HCT116 (cell line): ENCODE results near the gene AGGF1. TPM values are rescaled to one million over a fixed set of nuclear protein-coding genes. Genes with fewer than 3 reads are reported as not detected.

ENCODE experiments used
- ATAC-seq: fragments of 200-7000 bp; cut with Tn5 transposase; 2 replicates; pipeline ENCODE4 v1.9.1; 2020; ENCODE audit warnings: mild to moderate bottlenecking, moderate library complexity
- BruUV-seq: library from RNA; stranded (reverse); fragments of 400-500 nt; replicated peaks from 2 replicates; lab custom pipeline; 2021; lab: Mats Ljungman, UMichigan
- CTCF ChIA-PET: fragments of 300-600 bp; sonication (Branson Sonifier 250); formaldehyde crosslinking; loops from one replicate; lab custom pipeline; 2021; ENCODE audit warnings: antibody characterized with exemption; lab: Charles Lee
- POLR2A ChIA-PET: fragments of 300-600, 350-600 bp; sonication (Branson Sonifier 250); formaldehyde crosslinking; loops from one replicate; lab custom pipeline; 2021; ENCODE audit warnings: antibody characterized with exemption; lab: Charles Lee
- RAD21 ChIA-PET, 2 experiments: fragments of 300-600 bp; sonication (Branson Sonifier 250); formaldehyde crosslinking; loops; one replicate each; lab custom pipeline; 2023; ENCODE audit warnings: low total read pairs in 2 of 2; ENCODE audit not compliant: uncharacterized antibody in 2 of 2, unreplicated experiment in 2 of 2, low non-redundant PET in 1 of 2; lab: Charles Lee
- DNase-seq: peaks from one replicate; pipeline ENCODE4 v3.0.0-alpha.2; 2010; ENCODE audit warnings: low read depth, low spot score
- H2AFZ ChIP-seq: fragments of 200-600 bp; shearing (Covaris generic), sonication (generic); 2 replicates; pipeline ENCODE4 v1.6.1; 2017; ENCODE audit warnings: low read depth, mixed run types, mixed read lengths, antibody characterized with exemption, low read length; ENCODE audit not compliant: poor library complexity, severe bottlenecking
- H3K27ac ChIP-seq: 2 replicates; pipeline ENCODE4 v1.5.1; 2012; ENCODE audit warnings: low read depth, low read length
- H3K27me3 ChIP-seq: fragments of 200-600 bp; sonication (generic); 2 replicates; pipeline ENCODE4 v1.6.1; 2016; ENCODE audit warnings: mixed run types, low read length, mixed read lengths; ENCODE audit not compliant: insufficient read depth
- H3K36me3 ChIP-seq, 2 experiments: fragments of 200-500 bp in 1 of 2; fragments of 200-600 bp in 1 of 2; sonication (Bioruptor generic) in 1 of 2; sonication (generic) in 1 of 2; 2 replicates each; pipeline versions ENCODE4 v1.5.1 to v1.6.1; 2014 to 2016; ENCODE audit warnings: low read length in 2 of 2, inconsistent platforms in 1 of 2, mixed read lengths in 1 of 2, mixed run types in 1 of 2; ENCODE audit not compliant: insufficient read depth in 2 of 2, control insufficient read depth in 1 of 2
- H3K4me1 ChIP-seq, 2 experiments: fragments of 200-600 bp in 1 of 2; sonication (generic) in 1 of 2; 2 replicates each; pipeline versions ENCODE4 v1.5.1 to v1.6.1; 2012 to 2017; ENCODE audit warnings: low read length in 2 of 2, inconsistent platforms in 1 of 2, mild to moderate bottlenecking in 1 of 2, mixed read lengths in 1 of 2, mixed run types in 1 of 2, moderate library complexity in 1 of 2; ENCODE audit not compliant: insufficient read depth in 2 of 2, control insufficient read depth in 1 of 2
- H3K4me2 ChIP-seq: fragments of 200-600 bp; sonication (generic); 2 replicates; pipeline ENCODE4 v1.6.1; 2017; ENCODE audit warnings: mixed run types, low read length, mixed read lengths
- H3K4me3 ChIP-seq, 2 experiments: fragments of 200-600 bp in 1 of 2; sonication (generic) in 1 of 2; replicated peaks in 1 of 2; 2 replicates each; pipeline ENCODE4 v1.5.1; 2011 to 2016; ENCODE audit warnings: low read length in 2 of 2, control low read depth in 1 of 2, low read depth in 1 of 2, mild to moderate bottlenecking in 1 of 2, mixed read lengths in 1 of 2, mixed run types in 1 of 2
- H3K79me2 ChIP-seq: fragments of 200-600 bp; sonication (generic); 2 replicates; pipeline ENCODE4 v1.6.1; 2017; ENCODE audit warnings: mild to moderate bottlenecking, mixed run types, low read length, moderate library complexity, mixed read lengths; ENCODE audit not compliant: insufficient read depth
- H3K9ac ChIP-seq: fragments of 200-600 bp; sonication (generic); 2 replicates; pipeline ENCODE4 v1.6.1; 2016; ENCODE audit warnings: low read length, mixed read lengths
- H3K9me2 ChIP-seq: fragments of 200-600 bp; sonication (generic), shearing (Covaris generic); 2 replicates; pipeline ENCODE4 v1.6.1; 2017; ENCODE audit warnings: mixed run types, mild to moderate bottlenecking, moderate library complexity; ENCODE audit not compliant: insufficient read depth
- H3K9me3 ChIP-seq, 2 experiments: fragments of 200-500 bp in 1 of 2; fragments of 200-600 bp in 1 of 2; sonication (Bioruptor generic) in 1 of 2; sonication (generic) in 1 of 2; 2 replicates each; pipeline ENCODE4 v1.6.1; 2014 to 2017; ENCODE audit warnings: low read length in 2 of 2, mixed read lengths in 2 of 2, inconsistent platforms in 1 of 2, low read depth in 1 of 2, mild to moderate bottlenecking in 1 of 2, mixed run types in 1 of 2, moderate library complexity in 1 of 2; ENCODE audit not compliant: control insufficient read depth in 1 of 2, insufficient read depth in 1 of 2
- H4K20me1 ChIP-seq: fragments of 200-600 bp; sonication (generic), shearing (Covaris generic); 2 replicates; pipeline ENCODE4 v1.6.1; 2017; ENCODE audit warnings: mixed run types, mild to moderate bottlenecking, moderate library complexity; ENCODE audit not compliant: insufficient read depth
- CEBPB ChIP-seq: IDR thresholded peaks from 2 replicates; pipeline ENCODE4 v1.6.1; 2012; ENCODE audit warnings: low read depth
- CTCF ChIP-seq, 3 experiments: fragments of 200-600 bp in 1 of 3; sonication (generic) in 1 of 3; IDR thresholded peaks in 2 of 3; conservative IDR thresholded peaks in 1 of 3; 2 replicates each; pipeline ENCODE4 v1.5.1; 2012 to 2017; ENCODE audit warnings: low read depth in 2 of 3, low read length in 2 of 3, antibody characterized with exemption in 1 of 3, borderline replicate concordance in 1 of 3, control low read depth in 1 of 3, mild to moderate bottlenecking in 1 of 3, mixed read lengths in 1 of 3, mixed run types in 1 of 3, moderate library complexity in 1 of 3; ENCODE audit not compliant: insufficient read depth in 1 of 3
- POLR2A ChIP-seq: IDR thresholded peaks from 2 replicates; pipeline ENCODE4 v1.7.0; 2011; ENCODE audit warnings: borderline replicate concordance; ENCODE audit not compliant: insufficient read depth, insufficient read length; ENCODE audit errors: extremely low read depth
- POLR2AphosphoS5 ChIP-seq: IDR thresholded peaks from 2 replicates; pipeline ENCODE4 v1.6.1; 2011; ENCODE audit warnings: mild to moderate bottlenecking, low read depth, low read length, moderate library complexity
- ZBTB33 ChIP-seq: IDR thresholded peaks from 2 replicates; pipeline ENCODE4 v1.6.1; 2011; ENCODE audit warnings: mild to moderate bottlenecking, low read length, moderate library complexity; ENCODE audit not compliant: insufficient replicate concordance; ENCODE audit errors: extremely low read depth
- ZNF274 ChIP-seq: fragments of 200-500 bp; sonication (Bioruptor generic); IDR thresholded peaks from 2 replicates; pipeline ENCODE4 v1.6.1; 2014; ENCODE audit warnings: mild to moderate bottlenecking, low read depth, low read length, inconsistent platforms
- intact Hi-C: fragments of 100-400 bp; cut with micrococcal nuclease; formaldehyde crosslinking; loops from 2 replicates; pipeline ENCODE4 v1.10.0; 2022
- total RNA-seq: library from RNA; stranded (reverse); gene quantifications from one replicate; pipeline ENCODE4 v1.2.1, GENCODE V29; 2021; ENCODE audit not compliant: unreplicated experiment

AGGF1 gene
- total RNA-seq, 1 experiment from 2014 or later, result 22.2 TPM

- Histone ChIP-seq H3K79me2 (no peaks in the 10 kb centered on the region), H2AFZ (no peak overlapping the region)
- no peak for ATAC-seq
- TF ChIP-seq CEBPB (no peak), CTCF (IDR thresholded peaks at IDR 0.05 in 2 of 3, conservative IDR thresholded peaks at IDR 0.05 in 1 of 3; ENCODE audit: borderline replicate concordance in 1 of 3, insufficient read depth in 1 of 3, low read depth in 2 of 3, low read length in 2 of 3) (no peak), POLR2A (no peak), POLR2AphosphoS5 (no peak)
- TF ChIP-seq, all 23 proteins: peak for 0
- RAD21 ChIA-PET, result no interaction called here
- Histone ChIP-seq H3K4me3 (no peak overlapping the region), H3K9me3 (no peaks in the 10 kb centered on the region), H3K27ac (no peak overlapping the region), H3K4me1 (no peaks in the 10 kb centered on the region), H3K27me3 (no peaks in the 10 kb centered on the region), H3K4me2 (no peak overlapping the region), H4K20me1 (no peaks in the 10 kb centered on the region), H3K9me2 (no peaks in the 10 kb centered on the region), H3K36me3 (no peaks in the 10 kb centered on the region), H3K9ac (no peak overlapping the region)
- DNase-seq, result no peak
- CTCF ChIA-PET, result no interaction called here
- POLR2A ChIA-PET, result no interaction called here
- no TSS peak for BruUV-seq
- intact Hi-C loops, result no loop called here
Measured at GRCh38 chr5:76982450-76982849, 47.8 kb upstream of the AGGF1 start.

- H3K9me2 ChIP-seq, result no peaks in the 10 kb centered on the region
- intact Hi-C loops, result no loop called here
- no peaks in the 10 kb centered on the region for H4K20me1 ChIP-seq
- no peak overlapping the region for H3K9ac ChIP-seq
- no peaks in the 10 kb centered on the region for H3K79me2 ChIP-seq
- H3K4me2 ChIP-seq, result no peak overlapping the region
- ChIA-PET POLR2A (interaction anchor here (0.6 kb wide), 1 partner anchor 1748 kb away, joined by 3 read pairs; no protein-coding TSS in a partner anchor), RAD21 (no interaction called here), CTCF (no interaction called here)
- no peak overlapping the region for H2AFZ ChIP-seq
- no peak overlapping the region for H3K4me3 ChIP-seq
- DNase-seq (no peak), ATAC-seq (no peak)
- H3K27me3 ChIP-seq, result no peaks in the 10 kb centered on the region
- no peaks in the 10 kb centered on the region for H3K4me1 ChIP-seq
- no TSS peak for BruUV-seq
- H3K36me3 ChIP-seq, result no peaks in the 10 kb centered on the region
- no peaks in the 10 kb centered on the region for H3K9me3 ChIP-seq
- TF ChIP-seq POLR2A (no peak), CTCF (IDR thresholded peaks at IDR 0.05 in 2 of 3, conservative IDR thresholded peaks at IDR 0.05 in 1 of 3; ENCODE audit: borderline replicate concordance in 1 of 3, insufficient read depth in 1 of 3, low read depth in 2 of 3, low read length in 2 of 3) (no peak), ZBTB33 (no peak), ZNF274 (no peak)
- H3K27ac ChIP-seq, result no peak overlapping the region
Measured at GRCh38 chr5:76983468-76983867, 46.7 kb upstream of the AGGF1 start.
